ENCODE results near the gene MRPL23. TPM values are rescaled to one million over a fixed set of nuclear protein-coding genes. Genes with fewer than 3 reads are reported as not detected.

The MRPL23 gene
- 26.8 and 80.9 TPM in 2 replicates for total RNA-seq (2011; cell fraction: chromatin; rRNA removed; ENCODE audit: low replicate concordance)
- 67.7 and 84.7 TPM in 2 replicates for total RNA-seq (2011; cell fraction: nucleolus; rRNA removed)
- total RNA-seq (2011; cell fraction: nucleoplasm; rRNA removed) = 43.5 and 46.6 TPM in 2 replicates
- total RNA-seq (2014; rRNA removed) = 109 and 128 TPM in 2 replicates
- 17.5 and 22.7 TPM in 2 replicates for total RNA-seq (2014; rRNA removed; fragmentation: Illumina TruSeq; extraction: Trizol)
- total RNA-seq (2015; rRNA removed; fragmentation: Illumina TruSeq; extraction: Trizol) = 46.2 and 53.3 TPM in 2 replicates
- total RNA-seq (2021) = 63.7 and 72.7 TPM in 2 replicates
- 35.5 and 50.9 TPM in 2 replicates for polyA plus RNA-seq (2011; rRNA removed)
- polyA plus RNA-seq (2011; cell fraction: cytosol; rRNA removed) = 131 and 155 TPM in 2 replicates
- polyA plus RNA-seq (2011; cell fraction: nucleus; rRNA removed) = 75.9 and 80.7 TPM in 2 replicates
- polyA plus RNA-seq (2012) = 44.3 and 53.3 TPM in 2 replicates
- polyA plus RNA-seq (2014; fragmentation: Illumina TruSeq; extraction: Trizol) = 37.4 and 42.9 TPM in 2 replicates
- 1 to 10 TPM in 1 of 2 experiments, under 1 TPM in 1; 0.44 to 1.1 TPM for polyA plus RNA-seq (2014; fragmentation: Nextera tagmentation; extraction: Ambion mirVana)
- polyA plus RNA-seq (2014; rRNA removed) = 79.9 and 85.9 TPM in 2 replicates
- polyA minus RNA-seq (2011; rRNA and poly(A)+ RNA removed) = 19.0 and 20.5 TPM in 2 replicates
- polyA minus RNA-seq (2011; cell fraction: cytosol; rRNA and poly(A)+ RNA removed) = 40.8 and 45.4 TPM in 2 replicates
- 53.0 and 70.8 TPM in 2 replicates for polyA minus RNA-seq (2011; cell fraction: nucleus; rRNA and poly(A)+ RNA removed)
- percentile 37 among the genes with signal in this experiment for Bru-seq, nascent RNA
- BruChase-seq, experiment 1, labeled RNA remaining after a 2-hour chase = percentile 35 among the genes with signal in this experiment
- BruChase-seq, experiment 2, labeled RNA remaining after a 6-hour chase = percentile 34 among the genes with signal in this experiment
- long read RNA-seq, experiment 1, transcript MRPL23-205 (5 exons, 736 nt) = major isoform, 82 of 133 reads
- long read RNA-seq, experiment 1, partial matches to known transcripts = 10 of 133 reads
- long read RNA-seq, experiment 1, other reads (novel, unspliced or antisense) = 41 of 133 reads
- long read RNA-seq, experiment 2, transcript MRPL23-205 (5 exons, 736 nt) = major isoform, 36 of 53 reads
- long read RNA-seq, experiment 2, partial matches to known transcripts = 16 of 53 reads
- long read RNA-seq, experiment 2, other reads (novel, unspliced or antisense) = 1 of 53 reads
- long read RNA-seq, experiment 3, transcript MRPL23-205 (5 exons, 736 nt) = major isoform, 92 of 105 reads
- long read RNA-seq, experiment 3, partial matches to known transcripts = 10 of 105 reads
- long read RNA-seq, experiment 3, other reads (novel, unspliced or antisense) = 3 of 105 reads

DNA sequence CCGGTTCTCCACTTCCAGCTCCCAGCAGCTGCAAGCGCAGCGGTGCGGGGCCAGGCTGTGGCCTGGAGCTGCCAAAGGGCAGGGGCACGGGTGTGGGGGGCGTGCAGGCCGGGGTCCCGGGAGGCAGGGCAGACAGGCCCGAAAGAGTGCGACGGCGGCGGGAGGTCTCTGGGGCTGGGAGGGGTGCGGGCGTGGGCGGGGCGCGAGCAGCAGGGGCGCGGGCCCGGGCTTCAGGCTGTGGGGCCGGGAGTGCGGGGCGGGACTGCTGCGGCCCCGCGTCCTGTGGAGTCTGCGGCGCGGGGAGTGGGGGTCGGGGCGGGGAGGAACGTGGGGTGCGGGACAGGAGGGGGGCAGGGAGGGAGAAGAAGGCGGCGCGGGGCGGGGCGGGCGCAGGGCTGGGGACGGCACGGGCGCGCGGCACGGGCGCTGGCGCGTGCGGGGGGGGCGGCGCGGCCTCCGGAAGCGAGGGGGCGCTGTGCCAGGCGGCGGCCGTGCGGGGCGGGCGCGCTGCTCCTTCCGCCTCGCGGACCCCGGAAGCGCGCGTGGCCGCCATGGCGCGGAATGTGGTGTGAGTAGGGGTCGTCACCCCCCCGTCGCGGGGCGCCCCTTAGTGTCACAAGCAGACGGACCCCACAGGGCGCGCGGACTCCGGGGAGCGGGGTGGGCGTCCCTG, at the start of gene MRPL23:
Gene MRPL23 (plus strand): TSS at position 521 of the 673 bp plus-strand sequence. CDS start 31 bp downstream, at position 552.
- Histone ChIP-seq H2AFZ (ENCODE audit: low read depth, low read length) (no peak within 1 kb of the TSS), H3K4me3 (no peak within 1 kb of the TSS), H3K4me1 (replicated peaks in 1 of 2; ENCODE audit: control insufficient read depth in 2 of 2, insufficient read depth in 2 of 2, low read length in 2 of 2) (peaks cover 0 to 12% of the 10 kb centered on the region in 2 experiments; a peak in 3 of 5 replicates), H3K9me3 (replicated peaks; ENCODE audit: control insufficient read depth, insufficient read depth, low read depth, low read length) (no peaks in the 10 kb centered on the region), H3K27me3 (ENCODE audit: control insufficient read depth in 2 of 2, insufficient read depth in 2 of 2, low read length in 2 of 2) (no peaks in the 10 kb centered on the region), H3K79me2 (ENCODE audit: control insufficient read depth, insufficient read depth, low read length) (no peaks in the 10 kb centered on the region), H4K20me1 (replicated peaks; ENCODE audit: control insufficient read depth, insufficient read depth, low read length) (no peaks in the 10 kb centered on the region), H3K27ac (ENCODE audit: extremely low read depth, low read depth, low read length) (no peak within 1 kb of the TSS), H3K9me1 (ENCODE audit: control insufficient read depth, insufficient read depth, low read length) (no peaks in the 10 kb centered on the region), H3K36me3 (ENCODE audit: control insufficient read depth, insufficient read depth, low read length) (no peaks in the 10 kb centered on the region), H3K4me2 (ENCODE audit: insufficient read depth, low read length) (no peak within 1 kb of the TSS), H3K9ac (ENCODE audit: insufficient read depth in 1 of 2, low read depth in 2 of 2, low read length in 2 of 2) (no peak within 1 kb of the TSS)
- in situ Hi-C loops (cut with MboI) = no loop called here
- peak; percentile 73 for ATAC-seq
- no peak for FAIRE-seq
- no peak for DNase-seq (ENCODE audit: extremely low read depth in 1 of 4, low spot score in 3 of 4)
- no TSS peak for BruUV-seq (replicated peaks)
- POLR2A ChIA-PET = interaction anchor here (0.7 to 1.1 kb wide), 2 partner anchors 11 to 677 kb away, joined by 3 to 6 read pairs; no protein-coding TSS in a partner anchor
- TF ChIP-seq SPI1 (IDR thresholded peaks at IDR 0.05; ENCODE audit: borderline replicate concordance, low read depth, low read length) (no peak), JUN (IDR thresholded peaks at IDR 0.05; ENCODE audit: borderline replicate concordance, low read depth, low read length) (no peak), JUN (CRISPR knock-in tag; IDR thresholded peaks at IDR 0.05; ENCODE audit: borderline replicate concordance) (no peak), CHCHD3 (CRISPR knock-in tag; IDR thresholded peaks at IDR 0.05) (no peak), HNRNPK (IDR thresholded peaks at IDR 0.05; ENCODE audit: low read depth, low read length, poor library complexity, severe bottlenecking) (no peak), HNRNPL (IDR thresholded peaks at IDR 0.05; ENCODE audit: low read depth, low read length) (no peak), KHSRP (IDR thresholded peaks at IDR 0.05) (no peak), RBM22 (IDR thresholded peaks at IDR 0.05; ENCODE audit: low read depth, low read length, poor library complexity, severe bottlenecking) (no peak), ZNF561 (CRISPR knock-in tag; conservative IDR thresholded peaks at IDR 0.05) (no peak), TBL1XR1 (IDR thresholded peaks at IDR 0.05; ENCODE audit: low read length in 2 of 2) (no peak)
- TF ChIP-seq, protein P1, sequence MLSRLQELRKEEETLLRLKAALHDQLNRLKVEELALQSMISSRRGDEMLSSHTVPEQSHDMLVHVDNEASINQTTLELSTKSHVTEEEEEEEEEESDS (CRISPR knock-in tag; IDR thresholded peaks at IDR 0.05) = no peak
- TF ChIP-seq, protein P2, sequence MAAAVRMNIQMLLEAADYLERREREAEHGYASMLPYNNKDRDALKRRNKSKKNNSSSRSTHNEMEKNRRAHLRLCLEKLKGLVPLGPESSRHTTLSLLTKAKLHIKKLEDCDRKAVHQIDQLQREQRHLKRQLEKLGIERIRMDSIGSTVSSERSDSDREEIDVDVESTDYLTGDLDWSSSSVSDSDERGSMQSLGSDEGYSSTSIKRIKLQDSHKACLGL (CRISPR knock-in tag; IDR thresholded peaks at IDR 0.05; ENCODE audit: borderline replicate concordance, poor library complexity, severe bottlenecking) = no peak
- CTCF ChIA-PET (ENCODE audit: low intra/inter-chr PET ratio) = interaction anchor here (0.7 to 3.3 kb wide), 3 partner anchors 52 to 253 kb away, joined by 3 to 25 read pairs (median 4); no protein-coding TSS in a partner anchor
- WGBS (ENCODE audit: insufficient coverage, low coverage, missing lambda C conversion rate) = no CpG with 5 or more reads among the region's 85 CpGs
- intact Hi-C loops (cut with micrococcal nuclease) = no loop called here

All from K562 (cell line).